ENCODE results near the gene TEC. TPM values are rescaled to one million over a fixed set of nuclear protein-coding genes. Genes with fewer than 3 reads are reported as not detected.

TEC gene
- total RNA-seq, 1 donor from 2014 or later, result 8.8 TPM

DNA sequence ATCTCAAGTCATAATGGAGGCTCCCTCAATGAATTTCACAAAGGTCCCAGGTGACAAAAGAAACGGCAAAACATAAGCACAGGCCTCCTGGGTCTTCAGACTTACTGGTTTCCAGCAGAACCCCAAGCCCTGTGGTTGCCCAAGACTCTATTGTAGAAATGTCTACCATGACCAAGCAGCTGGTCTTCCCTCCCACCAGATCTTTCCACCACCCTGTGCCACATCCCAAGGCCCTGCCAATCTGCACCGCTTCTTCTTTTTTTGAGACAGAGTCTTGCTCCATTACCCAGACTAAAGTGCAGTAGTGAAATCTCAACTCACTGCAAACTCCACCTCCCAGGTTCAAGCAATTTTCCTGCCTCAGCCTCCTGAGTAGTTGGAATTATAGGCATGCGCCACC is 112.4 kb downstream of the TEC start:
- no peak overlapping the region for H3K4me3 Mint-ChIP-seq
- CTCF ChIA-PET, result no interaction called here
- ATAC-seq (ENCODE audit: low read depth), result no peak
- H3K4me1 Mint-ChIP-seq, result no peaks in the 10 kb centered on the region
- no peak overlapping the region for H3K27ac Mint-ChIP-seq
- peaks cover 21% of the 10 kb centered on the region for H3K9me3 Mint-ChIP-seq
- POLR2A ChIA-PET, result interaction anchor here (0.6 kb wide), 1 partner anchor 50 kb away, joined by 4 read pairs; no protein-coding TSS in a partner anchor
- H3K36me3 Mint-ChIP-seq (ENCODE audit: low read depth), result peaks cover 74% of the 10 kb centered on the region
- no peaks in the 10 kb centered on the region for H3K27me3 Mint-ChIP-seq
- intact Hi-C loops (cut with micrococcal nuclease), result no loop called here
- DNase-seq, result no peak
- TF ChIP-seq, protein P1, sequence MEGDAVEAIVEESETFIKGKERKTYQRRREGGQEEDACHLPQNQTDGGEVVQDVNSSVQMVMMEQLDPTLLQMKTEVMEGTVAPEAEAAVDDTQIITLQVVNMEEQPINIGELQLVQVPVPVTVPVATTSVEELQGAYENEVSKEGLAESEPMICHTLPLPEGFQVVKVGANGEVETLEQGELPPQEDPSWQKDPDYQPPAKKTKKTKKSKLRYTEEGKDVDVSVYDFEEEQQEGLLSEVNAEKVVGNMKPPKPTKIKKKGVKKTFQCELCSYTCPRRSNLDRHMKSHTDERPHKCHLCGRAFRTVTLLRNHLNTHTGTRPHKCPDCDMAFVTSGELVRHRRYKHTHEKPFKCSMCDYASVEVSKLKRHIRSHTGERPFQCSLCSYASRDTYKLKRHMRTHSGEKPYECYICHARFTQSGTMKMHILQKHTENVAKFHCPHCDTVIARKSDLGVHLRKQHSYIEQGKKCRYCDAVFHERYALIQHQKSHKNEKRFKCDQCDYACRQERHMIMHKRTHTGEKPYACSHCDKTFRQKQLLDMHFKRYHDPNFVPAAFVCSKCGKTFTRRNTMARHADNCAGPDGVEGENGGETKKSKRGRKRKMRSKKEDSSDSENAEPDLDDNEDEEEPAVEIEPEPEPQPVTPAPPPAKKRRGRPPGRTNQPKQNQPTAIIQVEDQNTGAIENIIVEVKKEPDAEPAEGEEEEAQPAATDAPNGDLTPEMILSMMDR (IDR thresholded peaks at IDR 0.05), result no peak

DNA sequence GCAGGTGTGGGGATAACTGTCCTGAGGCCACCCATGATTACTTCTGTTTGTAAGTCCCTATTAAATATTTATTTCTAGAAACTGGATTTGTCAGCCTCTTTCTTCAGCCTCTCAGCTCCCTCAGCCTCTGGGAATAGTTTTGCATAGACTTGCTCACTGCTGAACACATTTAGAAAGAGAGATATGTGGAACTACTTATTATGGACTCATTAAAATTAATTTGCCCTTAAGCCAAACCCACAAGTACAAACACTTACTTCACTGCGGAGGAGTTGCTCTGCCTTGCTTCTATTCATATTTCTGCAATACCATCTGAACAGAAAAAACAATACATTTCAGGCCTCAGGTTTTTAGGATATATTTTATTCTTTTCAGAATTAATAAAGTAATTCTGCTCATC is 113.2 kb downstream of the TEC start:
- ChIA-PET POLR2A (no interaction called here), CTCF (no interaction called here)
- DNase-seq, result no peak
- H3K9me3 Mint-ChIP-seq, result peaks cover 21% of the 10 kb centered on the region
- no peaks in the 10 kb centered on the region for H3K4me1 Mint-ChIP-seq
- TF ChIP-seq, protein P1 (IDR thresholded peaks at IDR 0.05), result no peak
- H3K36me3 Mint-ChIP-seq (ENCODE audit: low read depth), result peaks cover 70% of the 10 kb centered on the region
- no peak overlapping the region for H3K4me3 Mint-ChIP-seq
- intact Hi-C loops (cut with micrococcal nuclease), result no loop called here
- H3K27ac Mint-ChIP-seq, result no peak overlapping the region
- ATAC-seq (ENCODE audit: low read depth), result no peak
- H3K27me3 Mint-ChIP-seq, result no peaks in the 10 kb centered on the region

DNA sequence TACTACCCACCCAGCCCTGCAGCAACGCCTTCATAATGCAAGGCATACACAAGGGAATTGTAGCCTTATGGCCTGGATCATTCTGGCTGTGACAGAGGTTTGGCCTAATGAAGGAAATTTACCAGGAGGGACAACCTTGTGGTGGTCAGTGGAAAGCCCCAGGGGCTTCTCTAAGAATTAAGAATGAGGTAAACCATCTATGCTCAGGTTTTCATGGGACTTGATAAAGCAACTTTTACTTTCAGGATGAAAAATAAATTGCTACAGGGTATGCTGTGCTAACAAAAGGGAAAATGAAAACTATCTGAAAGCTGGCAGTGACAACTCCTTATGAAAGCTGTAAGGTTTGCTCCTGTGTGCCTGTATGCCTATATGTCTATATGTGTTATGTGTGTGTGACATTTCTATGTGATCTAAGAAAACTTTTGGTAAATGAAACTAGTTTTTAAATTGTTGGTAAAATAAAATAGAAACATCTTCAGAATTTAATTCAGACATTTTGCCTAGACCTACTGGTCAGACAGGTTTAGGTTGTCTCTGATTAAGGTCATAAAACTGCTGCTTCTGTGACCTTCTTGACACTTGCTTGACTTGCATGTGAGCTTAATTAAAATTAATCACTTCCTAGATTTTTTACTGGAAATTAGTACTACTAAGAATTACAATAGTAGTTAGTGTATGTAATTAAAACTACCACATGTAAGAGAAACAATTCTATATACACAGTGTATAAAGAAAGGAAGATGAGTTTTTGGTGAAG is 115.7 kb downstream of the TEC start:
- Mint-ChIP-seq H3K4me3 (no peak overlapping the region), H3K27me3 (no peaks in the 10 kb centered on the region), H3K4me1 (no peaks in the 10 kb centered on the region), H3K27ac (no peak overlapping the region), H3K36me3 (ENCODE audit: low read depth) (peaks cover 78% of the 10 kb centered on the region), H3K9me3 (peaks cover 21% of the 10 kb centered on the region)
- intact Hi-C loops (cut with micrococcal nuclease), result no loop called here
- CTCF ChIA-PET, result no interaction called here
- ATAC-seq (ENCODE audit: low read depth) (no peak), DNase-seq (no peak)
- POLR2A ChIA-PET, result no interaction called here
- TF ChIP-seq, protein P1 (IDR thresholded peaks at IDR 0.05), result no peak

DNA sequence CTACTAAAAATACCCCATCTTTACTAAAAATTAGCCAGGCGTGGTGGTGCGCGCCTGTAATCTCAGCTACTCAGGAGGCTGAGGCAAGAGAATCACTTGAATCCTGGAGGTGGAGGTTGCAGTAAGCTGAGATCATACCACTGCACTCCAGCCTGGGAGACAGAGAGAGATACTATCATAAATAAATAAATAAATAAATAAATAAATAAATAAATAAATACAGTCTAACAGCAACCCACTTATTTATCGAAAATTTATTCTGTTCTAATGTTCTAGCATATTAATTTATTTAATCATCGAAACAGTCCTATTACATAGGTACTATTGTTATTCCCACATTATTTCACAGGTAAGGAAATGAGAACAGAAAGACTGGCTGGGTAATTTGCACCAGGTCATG is 117.4 kb downstream of the TEC start:
- POLR2A ChIA-PET, result no interaction called here

DNA sequence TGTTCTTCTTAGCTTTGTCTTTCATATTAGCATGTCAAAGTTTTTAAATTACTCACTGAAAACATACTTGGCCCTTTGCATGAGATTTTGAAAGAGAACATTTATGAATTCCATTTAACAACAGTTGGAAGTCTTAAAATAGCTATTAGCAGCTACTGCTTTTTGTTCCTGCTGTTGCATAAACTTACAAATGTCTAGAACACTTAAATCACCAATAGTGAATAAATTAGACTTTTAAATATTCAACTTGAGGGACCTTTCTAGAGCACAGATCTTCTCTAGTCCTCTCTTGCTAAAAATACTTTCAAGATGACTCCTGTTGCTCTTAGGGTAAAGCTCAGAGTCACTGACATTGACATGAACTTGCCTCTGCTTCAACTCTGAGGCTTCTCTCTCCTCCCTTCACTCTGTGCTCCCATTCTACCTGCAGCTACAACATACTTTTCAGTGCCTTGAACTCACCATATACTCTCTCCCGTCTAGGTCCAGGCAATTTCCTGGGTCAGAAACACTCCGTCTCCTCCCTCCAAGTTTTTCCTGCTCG is 119.7 kb downstream of the TEC start:
- CTCF ChIA-PET, result interaction anchor here (1.3 kb wide), 1 partner anchor 22 kb away, joined by 3 read pairs; no protein-coding TSS in a partner anchor
- H3K27me3 Mint-ChIP-seq, result no peaks in the 10 kb centered on the region
- intact Hi-C loops (cut with micrococcal nuclease), result no loop called here
- peaks cover 5% of the 10 kb centered on the region for H3K9me3 Mint-ChIP-seq
- no peak overlapping the region for H3K4me3 Mint-ChIP-seq
- H3K27ac Mint-ChIP-seq, result no peak overlapping the region
- DNase-seq, result no peak
- no peaks in the 10 kb centered on the region for H3K4me1 Mint-ChIP-seq
- ATAC-seq (ENCODE audit: low read depth), result no peak
- TF ChIP-seq, protein P1 (IDR thresholded peaks at IDR 0.05), result no peak
- peaks cover 64% of the 10 kb centered on the region for H3K36me3 Mint-ChIP-seq (ENCODE audit: low read depth)
- POLR2A ChIA-PET, result no interaction called here

More for the DNA sequence above, 117.4 kb downstream of the TEC start:
- Mint-ChIP-seq H3K4me3 (no peak overlapping the region), H3K9me3 (peaks cover 19% of the 10 kb centered on the region), H3K4me1 (no peaks in the 10 kb centered on the region), H3K36me3 (ENCODE audit: low read depth) (peaks cover 75% of the 10 kb centered on the region), H3K27ac (no peak overlapping the region), H3K27me3 (no peaks in the 10 kb centered on the region)
- CTCF ChIA-PET, result no interaction called here
- intact Hi-C loops (cut with micrococcal nuclease), result no loop called here
- DNase-seq, result no peak
- TF ChIP-seq, protein P1 (IDR thresholded peaks at IDR 0.05), result no peak
- no peak for ATAC-seq (ENCODE audit: low read depth)
